Middle frontal gyrus (tissue), 1 donor: ENCODE measurements around the gene LDB2.

Source experiments
- DNase-seq: peaks from one replicate; pipeline ENCODE4 v3.0.0-alpha.2; 2015; ENCODE audit warnings: low spot score; ENCODE audit errors: extremely low spot score

Gene LDB2

GRCh38 chr4:16498978-16499377, 399.5 kb downstream of the LDB2 start:
- no peak for DNase-seq

- peak; percentile 31 for DNase-seq
These were observed 401.9 kb downstream of the LDB2 start for GRCh38 chr4:16496501-16496900.

- no peak for DNase-seq
These were observed 405.6 kb downstream of the LDB2 start for GRCh38 chr4:16492872-16493271.

- DNase-seq = no peak
These were observed 409.2 kb downstream of the LDB2 start for GRCh38 chr4:16489226-16489625.

GRCh38 chr4:16488084-16488483, 410.4 kb downstream of the LDB2 start:
- DNase-seq = no peak

- DNase-seq = no peak
These were observed 413.7 kb downstream of the LDB2 start for GRCh38 chr4:16484711-16485110.

- no peak for DNase-seq
These were observed 414.9 kb downstream of the LDB2 start for GRCh38 chr4:16483540-16483939.

GRCh38 chr4:16480011-16480410, 418.4 kb downstream of the LDB2 start:
- no peak for DNase-seq

- no peak for DNase-seq
These were observed 425.9 kb downstream of the LDB2 start for GRCh38 chr4:16472537-16472936.

- no peak for DNase-seq
These were observed 431.4 kb downstream of the LDB2 start for GRCh38 chr4:16467061-16467460.

- no peak for DNase-seq
These were observed 431.9 kb downstream of the LDB2 start for GRCh38 chr4:16466581-16466980.

GRCh38 chr4:16464651-16465050, 433.8 kb downstream of the LDB2 start:
- no peak for DNase-seq

GRCh38 chr4:16462656-16463055, 435.8 kb downstream of the LDB2 start:
- no peak for DNase-seq

- no peak for DNase-seq
These were observed 437.1 kb downstream of the LDB2 start for GRCh38 chr4:16461362-16461761.

GRCh38 chr4:16457944-16458343, 440.5 kb downstream of the LDB2 start:
- DNase-seq = no peak
